ENCODE results near the gene MLST8. TPM values are rescaled to one million over a fixed set of nuclear protein-coding genes. Genes with fewer than 3 reads are reported as not detected.

Gene MLST8
- total RNA-seq, 1 experiment from 2014 or later = 58.0 TPM

GRCh38 chr16:2195322-2196161, 9.7 kb upstream of the MLST8 start:
- peak overlapping the region; percentile 58 for H3K4me3 Mint-ChIP-seq (ENCODE audit: low read depth, unreplicated experiment)
- H3K9me3 Mint-ChIP-seq (ENCODE audit: low read depth, unreplicated experiment) = no peaks in the 10 kb centered on the region
- TF ChIP-seq CTCF (IDR thresholded peaks at IDR 0.05; ENCODE audit: unreplicated experiment) = no peak
- intact Hi-C loops (cut with micrococcal nuclease; ENCODE audit: unreplicated experiment) = no loop called here
- CTCF ChIA-PET = interaction anchor here (0.8 to 2.4 kb wide), 10 partner anchors 8 to 469 kb away, joined by 3 to 27 read pairs (median 4); partner anchors contain the start of genes ECI1, PGP and TRAF7
- peaks cover 20% of the 10 kb centered on the region for H3K36me3 Mint-ChIP-seq (ENCODE audit: insufficient read depth, unreplicated experiment)
- peaks cover 10% of the 10 kb centered on the region for H3K4me1 Mint-ChIP-seq (ENCODE audit: low read depth, unreplicated experiment)
- H3K27me3 Mint-ChIP-seq (ENCODE audit: unreplicated experiment) = peaks cover 92% of the 10 kb centered on the region
- DNase-seq = no peak
- BruUV-seq (replicated peaks) = no TSS peak
- no peak overlapping the region for H3K27ac Mint-ChIP-seq (ENCODE audit: unreplicated experiment)

GRCh38 chr16:2196162-2196980, 8.9 kb upstream of the MLST8 start, which contains the start of gene CASKIN1:
CASKIN1 (minus strand) TSS chr16:2196605; CDS start chr16:2196432, 173 bp downstream.
- no TSS peak for BruUV-seq (replicated peaks)
- intact Hi-C loops (cut with micrococcal nuclease; ENCODE audit: unreplicated experiment) = no loop called here
- Mint-ChIP-seq H3K9me3 (ENCODE audit: low read depth, unreplicated experiment) (no peaks in the 10 kb centered on the region), H3K27ac (ENCODE audit: unreplicated experiment) (no peak within 1 kb of the TSS), H3K4me1 (ENCODE audit: low read depth, unreplicated experiment) (peaks cover 10% of the 10 kb centered on the region), H3K4me3 (ENCODE audit: low read depth, unreplicated experiment) (peak within 1 kb of the TSS; percentile 62), H3K36me3 (ENCODE audit: insufficient read depth, unreplicated experiment) (peaks cover 20% of the 10 kb centered on the region), H3K27me3 (ENCODE audit: unreplicated experiment) (peaks cover 96% of the 10 kb centered on the region)
- DNase-seq = peak; percentile 36
- no peak for TF ChIP-seq CTCF (IDR thresholded peaks at IDR 0.05; ENCODE audit: unreplicated experiment)
- CTCF ChIA-PET = interaction anchor here (2.4 kb wide), 1 partner anchor 305 kb away, joined by 9 read pairs; no protein-coding TSS in a partner anchor

- TF ChIP-seq CTCF (IDR thresholded peaks at IDR 0.05; ENCODE audit: unreplicated experiment) = no peak
- no peak for DNase-seq
- CTCF ChIA-PET = interaction anchor here (0.7 kb wide), 1 partner anchor 154 kb away, joined by 3 read pairs; no protein-coding TSS in a partner anchor
- Mint-ChIP-seq H3K4me3 (ENCODE audit: low read depth, unreplicated experiment) (peak overlapping the region; percentile 62), H3K4me1 (ENCODE audit: low read depth, unreplicated experiment) (peaks cover 10% of the 10 kb centered on the region), H3K27ac (ENCODE audit: unreplicated experiment) (no peak overlapping the region), H3K27me3 (ENCODE audit: unreplicated experiment) (peaks cover 96% of the 10 kb centered on the region), H3K36me3 (ENCODE audit: insufficient read depth, unreplicated experiment) (peaks cover 20% of the 10 kb centered on the region), H3K9me3 (ENCODE audit: low read depth, unreplicated experiment) (no peaks in the 10 kb centered on the region)
- intact Hi-C loops (cut with micrococcal nuclease; ENCODE audit: unreplicated experiment) = no loop called here
- BruUV-seq (replicated peaks) = no TSS peak
Observed at GRCh38 chr16:2196981-2197511, 8.2 kb upstream of the MLST8 start.

- Mint-ChIP-seq H3K4me3 (ENCODE audit: low read depth, unreplicated experiment) (peak overlapping the region; percentile 62), H3K27me3 (ENCODE audit: unreplicated experiment) (peaks cover 97% of the 10 kb centered on the region)
- no peak for DNase-seq
Observed at GRCh38 chr16:2197765-2198164, 7.5 kb upstream of the MLST8 start.

More at GRCh38 chr16:2197765-2198164, 7.5 kb upstream of the MLST8 start:
- H3K9me3 Mint-ChIP-seq (ENCODE audit: low read depth, unreplicated experiment) = no peaks in the 10 kb centered on the region
- no peak overlapping the region for H3K27ac Mint-ChIP-seq (ENCODE audit: unreplicated experiment)
- CTCF ChIA-PET = interaction anchor here (0.7 to 1.1 kb wide), 2 partner anchors 54 to 155 kb away, joined by 3 read pairs; partner anchors contain the start of gene ECI1
- peaks cover 10% of the 10 kb centered on the region for H3K4me1 Mint-ChIP-seq (ENCODE audit: low read depth, unreplicated experiment)
- TF ChIP-seq CTCF (IDR thresholded peaks at IDR 0.05; ENCODE audit: unreplicated experiment) = no peak
- H3K36me3 Mint-ChIP-seq (ENCODE audit: insufficient read depth, unreplicated experiment) = peaks cover 20% of the 10 kb centered on the region
- intact Hi-C loops (cut with micrococcal nuclease; ENCODE audit: unreplicated experiment) = no loop called here
- BruUV-seq (replicated peaks) = no TSS peak

Measured in Calu3 (cell line).